Stomach (tissue), 9 donors: Measurements from ENCODE around the gene KDM4B. TPM values are rescaled to one million over a fixed set of nuclear protein-coding genes. Genes with fewer than 3 reads are reported as not detected.

Experiments
- DNase-seq, 2 donors: peaks; one replicate each; pipeline versions ENCODE4 v3.0.0 to v3.0.0-alpha.2; 2013 to 2019
- H3K27ac ChIP-seq, 5 donors: fragments of 200-600 bp in 4 of 5; sonication (generic) in 4 of 5; one replicate each; pipeline ENCODE4 v1.5.1; 2013 to 2019; ENCODE audit warnings: mild to moderate bottlenecking in 1 of 5, moderate library complexity in 1 of 5
- H3K27me3 ChIP-seq, 3 donors: fragments of 200-600 bp; sonication (generic); one replicate each; pipeline ENCODE4 v1.5.1; 2017 to 2019; ENCODE audit warnings: mixed run types in 1 of 3
- H3K36me3 ChIP-seq, 4 donors: fragments of 200-600 bp; sonication (generic); 1 replicate in 3 of 4; 2 replicates in 1 of 4; pipeline ENCODE4 v1.5.1; 2016 to 2019
- H3K4me1 ChIP-seq, 4 donors: fragments of 200-600 bp; sonication (generic); one replicate each; pipeline ENCODE4 v1.5.1; 2016 to 2019
- H3K4me3 ChIP-seq, 4 donors: fragments of 200-600 bp; sonication (generic) in 3 of 4; one replicate each; pipeline ENCODE4 v1.5.1; 2016 to 2019; ENCODE audit warnings: mild to moderate bottlenecking in 1 of 4
- H3K9me3 ChIP-seq, 4 donors: fragments of 200-600 bp; sonication (generic); one replicate each; pipeline ENCODE4 v1.5.1; 2016 to 2019
- EP300 ChIP-seq: sonication (generic); formaldehyde crosslinking; IDR thresholded peaks from one replicate; pipeline ENCODE4 v1.6.1; 2017; ENCODE audit warnings: antibody characterized with exemption
- POLR2A ChIP-seq, 4 donors: fragments of 450-650 bp; IDR thresholded peaks; one replicate each; pipeline ENCODE4 v1.6.1; 2016; ENCODE audit warnings: antibody characterized with exemption in 4 of 4, control low read depth in 2 of 4, mild to moderate bottlenecking in 1 of 4, moderate library complexity in 1 of 4
- POLR2AphosphoS5 ChIP-seq, 3 donors: sonication (generic); formaldehyde crosslinking; IDR thresholded peaks; one replicate each; pipeline ENCODE4 v1.6.1; 2016; ENCODE audit warnings: antibody characterized with exemption in 3 of 3
- WGBS, 5 donors: extraction: QIAGEN DNeasy Blood & Tissue Kit in 3 of 5; methylation state at CpG; one replicate each; pipeline versions ENCODE4 v1.1.5 to v1.1.7; 2013 to 2018; 5-methylcytosine and 5-hydroxymethylcytosine counted together
- intact Hi-C: fragments of 100-400 bp; cut with DNase I; formaldehyde crosslinking; loops from one replicate; pipeline ENCODE4 v1.15.1; 2023; ENCODE audit warnings: low total_unique reads
- polyA plus RNA-seq, 3 donors: library from polyadenylated mRNA; stranded (reverse); fragments of 200-250 nt; gene quantifications; one replicate each; pipeline ENCODE4 v1.2.3, GENCODE V29; 2013
- total RNA-seq, 5 donors: library from RNA; depleted of rRNA; stranded (reverse); fragments of >200 nt; gene quantifications; one replicate each; pipeline versions ENCODE4 v1.1.0 to v1.2.3, GENCODE V29; 2014 to 2016
- TF ChIP-seq, protein P1 (sequence below), 7 experiments: fragments of 450-650 bp in 4 of 7; fragments of 200-600 bp in 3 of 7; sonication (generic) in 3 of 7; IDR thresholded peaks; one replicate each; pipeline ENCODE4 v1.5.1; 2016 to 2019; ENCODE audit warnings: antibody characterized with exemption in 7 of 7, control low read depth in 2 of 7, mild to moderate bottlenecking in 1 of 7
- donor health status: healthy with polysubstance abuse.
- donor health status: Bipolar disorder and iron deficiency.
- donor health status: healthy.

KDM4B gene
- total and polyA plus RNA-seq, 8 donors, result 5.2 to 202 (median 29.4) TPM

GRCh38 chr19:5049561-5049960 lies 80.6 kb downstream of the KDM4B start:
- Histone ChIP-seq H3K4me3 (no peak overlapping the region), H3K36me3 (peaks cover 18 to 87% (median 58%) of the 10 kb centered on the region in 4 donors), H3K9me3 (no peaks in the 10 kb centered on the region), H3K4me1 (peaks cover 37 to 47% (median 44%) of the 10 kb centered on the region in 4 donors), H3K27me3 (no peaks in the 10 kb centered on the region), H3K27ac (no peak overlapping the region)
- no peak for DNase-seq
- WGBS, 5 donors, result 74 to 93% (median 85%) methylated on average over 2 to 9 of the region's 9 CpGs
- TF ChIP-seq POLR2A (IDR thresholded peaks at IDR 0.05), result no peak
- no peak for TF ChIP-seq POLR2AphosphoS5 (IDR thresholded peaks at IDR 0.05)
- TF ChIP-seq, protein P1, sequence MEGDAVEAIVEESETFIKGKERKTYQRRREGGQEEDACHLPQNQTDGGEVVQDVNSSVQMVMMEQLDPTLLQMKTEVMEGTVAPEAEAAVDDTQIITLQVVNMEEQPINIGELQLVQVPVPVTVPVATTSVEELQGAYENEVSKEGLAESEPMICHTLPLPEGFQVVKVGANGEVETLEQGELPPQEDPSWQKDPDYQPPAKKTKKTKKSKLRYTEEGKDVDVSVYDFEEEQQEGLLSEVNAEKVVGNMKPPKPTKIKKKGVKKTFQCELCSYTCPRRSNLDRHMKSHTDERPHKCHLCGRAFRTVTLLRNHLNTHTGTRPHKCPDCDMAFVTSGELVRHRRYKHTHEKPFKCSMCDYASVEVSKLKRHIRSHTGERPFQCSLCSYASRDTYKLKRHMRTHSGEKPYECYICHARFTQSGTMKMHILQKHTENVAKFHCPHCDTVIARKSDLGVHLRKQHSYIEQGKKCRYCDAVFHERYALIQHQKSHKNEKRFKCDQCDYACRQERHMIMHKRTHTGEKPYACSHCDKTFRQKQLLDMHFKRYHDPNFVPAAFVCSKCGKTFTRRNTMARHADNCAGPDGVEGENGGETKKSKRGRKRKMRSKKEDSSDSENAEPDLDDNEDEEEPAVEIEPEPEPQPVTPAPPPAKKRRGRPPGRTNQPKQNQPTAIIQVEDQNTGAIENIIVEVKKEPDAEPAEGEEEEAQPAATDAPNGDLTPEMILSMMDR (IDR thresholded peaks at IDR 0.05), result no peak
- no peak for TF ChIP-seq EP300
- intact Hi-C loops, result no loop called here

DNA sequence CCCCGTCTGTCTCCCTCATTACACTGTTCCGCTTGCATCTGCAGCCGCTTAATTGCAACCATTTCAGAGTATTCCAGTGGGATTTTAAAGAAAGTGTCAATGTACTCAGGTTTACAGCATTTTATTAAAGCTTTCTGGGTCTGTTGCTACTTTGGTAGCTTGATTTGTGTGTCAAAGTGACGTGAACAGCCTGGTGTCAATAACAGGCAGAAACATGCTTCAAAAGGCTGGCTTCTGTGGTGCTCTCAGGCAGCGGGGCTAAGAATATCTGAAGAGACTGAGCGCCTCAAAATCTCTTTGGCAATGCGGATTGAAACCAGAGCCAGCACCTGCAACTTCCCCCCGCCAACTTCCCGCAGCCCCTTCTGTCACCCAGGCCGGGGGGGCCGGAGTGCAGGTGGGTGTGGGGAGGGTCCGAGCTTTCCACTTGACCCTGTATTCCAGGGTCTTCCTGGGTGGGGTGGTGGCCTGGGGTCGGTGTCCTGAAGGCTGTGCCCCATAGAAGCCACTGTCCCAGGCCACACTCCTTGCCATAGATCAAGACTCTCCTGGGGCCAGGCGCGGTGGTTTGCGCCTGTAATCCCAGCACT lies 81.2 kb downstream of the KDM4B start:
- intact Hi-C loops, result no loop called here
- no peak for DNase-seq
- Histone ChIP-seq H3K27me3 (no peaks in the 10 kb centered on the region), H3K27ac (no peak overlapping the region), H3K4me1 (peaks cover 37 to 45% (median 43%) of the 10 kb centered on the region in 4 donors), H3K9me3 (no peaks in the 10 kb centered on the region), H3K36me3 (peaks cover 20 to 87% (median 62%) of the 10 kb centered on the region in 4 donors), H3K4me3 (no peak overlapping the region)
- TF ChIP-seq POLR2A (IDR thresholded peaks at IDR 0.05), result no peak
- no peak for TF ChIP-seq POLR2AphosphoS5 (IDR thresholded peaks at IDR 0.05)
- no peak for TF ChIP-seq EP300
- TF ChIP-seq, protein P1 (IDR thresholded peaks at IDR 0.05), result no peak
- WGBS, 5 donors, result 91 to 94% (median 92%) methylated on average over 11 to 16 of the region's 16 CpGs

DNA sequence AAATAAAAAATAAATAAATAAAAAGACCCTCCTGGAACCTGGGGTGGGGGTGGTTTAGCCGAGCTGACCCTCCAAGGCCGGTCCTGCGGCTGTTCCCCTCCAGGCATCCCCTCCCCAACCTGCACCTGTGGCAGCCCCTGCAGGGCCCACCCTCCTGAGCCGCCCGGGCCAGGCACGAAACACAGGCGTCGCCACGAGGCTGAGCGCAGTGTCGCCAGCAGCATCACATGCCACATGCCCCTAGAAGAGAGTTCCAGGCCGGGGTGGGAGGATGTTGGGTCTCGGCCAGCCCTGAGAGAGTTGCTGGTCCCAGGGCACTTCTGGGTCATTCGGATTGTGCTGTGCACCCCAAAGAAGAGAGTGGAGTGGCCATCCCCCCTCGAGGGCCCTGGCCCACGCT lies 82.0 kb downstream of the KDM4B start:
- Histone ChIP-seq H3K9me3 (no peaks in the 10 kb centered on the region), H3K4me3 (no peak overlapping the region), H3K27ac (no peak overlapping the region), H3K36me3 (peaks cover 20 to 90% (median 67%) of the 10 kb centered on the region in 4 donors), H3K4me1 (peaks cover 31 to 38% (median 36%) of the 10 kb centered on the region in 4 donors), H3K27me3 (no peaks in the 10 kb centered on the region)
- 86 to 97% (median 93%) methylated on average over 16 of the region's 16 CpGs for WGBS, 5 donors
- DNase-seq, result no peak
- TF ChIP-seq, protein P1 (IDR thresholded peaks at IDR 0.05), result no peak
- TF ChIP-seq EP300 (no peak), POLR2AphosphoS5 (IDR thresholded peaks at IDR 0.05) (no peak), POLR2A (IDR thresholded peaks at IDR 0.05) (no peak)
- intact Hi-C loops, result no loop called here

DNA sequence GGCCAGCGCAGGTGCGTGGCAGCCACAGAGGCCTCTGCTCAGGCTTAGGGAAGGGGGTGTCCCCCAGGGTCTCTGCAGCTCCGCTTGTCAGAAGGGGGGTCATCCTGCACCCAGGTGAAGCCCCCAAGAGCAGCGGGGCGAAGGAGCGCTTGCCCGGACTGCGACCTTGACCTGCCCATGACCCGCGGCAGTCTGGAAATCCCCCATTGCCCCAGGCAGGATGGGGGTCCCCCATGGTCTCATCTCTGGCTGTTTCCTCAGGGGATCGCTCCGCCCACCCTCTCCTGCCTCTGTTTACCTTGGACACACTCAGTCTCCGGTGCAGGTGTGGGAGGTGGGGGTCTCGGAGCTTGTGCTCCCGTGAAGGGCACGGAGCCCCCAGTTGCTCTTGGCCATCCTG lies 82.7 kb downstream of the KDM4B start:
- intact Hi-C loops, result no loop called here
- H3K4me1 ChIP-seq, result peaks cover 25 to 30% (median 29%) of the 10 kb centered on the region in 4 donors
- TF ChIP-seq POLR2A (IDR thresholded peaks at IDR 0.05), result no peak
- DNase-seq, result no peak
- no peak overlapping the region for H3K27ac ChIP-seq
- H3K36me3 ChIP-seq, result peaks cover 20 to 84% (median 68%) of the 10 kb centered on the region in 4 donors
- H3K27me3 ChIP-seq, result no peaks in the 10 kb centered on the region
- no peaks in the 10 kb centered on the region for H3K9me3 ChIP-seq
- 81 to 96% (median 93%) methylated on average over 13 to 16 of the region's 16 CpGs for WGBS, 5 donors
- H3K4me3 ChIP-seq, result no peak overlapping the region

DNA sequence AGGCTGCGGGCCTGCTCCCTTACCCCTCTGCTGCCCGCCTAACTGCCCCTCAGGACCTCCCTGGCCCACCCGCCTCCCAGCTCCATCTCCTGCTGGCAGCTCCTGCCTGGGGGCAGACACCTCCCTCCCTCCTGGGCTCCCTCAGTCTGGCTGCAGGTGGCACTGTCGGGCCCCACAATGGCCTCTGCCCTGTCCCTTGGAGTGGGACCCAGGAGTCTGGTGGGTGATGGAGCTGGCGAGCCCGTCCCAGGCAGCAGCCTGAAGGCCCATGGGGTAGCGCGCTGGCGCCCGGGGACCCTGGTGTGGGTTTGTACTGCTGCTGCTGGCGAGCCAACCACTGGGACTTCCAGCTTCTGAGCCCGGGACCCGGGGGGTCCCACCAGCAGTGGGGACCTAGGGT lies 83.6 kb downstream of the KDM4B start:
- H3K36me3 ChIP-seq, result peaks cover 18 to 84% (median 69%) of the 10 kb centered on the region in 4 donors
- no peak for DNase-seq
- 88 to 99% (median 96%) methylated on average over 6 to 13 of the region's 13 CpGs for whole genome bisulfite sequencing, 5 donors
- H3K27me3 ChIP-seq, result no peaks in the 10 kb centered on the region
- H3K4me1 ChIP-seq, result peaks cover 17 to 22% (median 20%) of the 10 kb centered on the region in 4 donors
- H3K27ac ChIP-seq, result no peak overlapping the region
- no peak overlapping the region for H3K4me3 ChIP-seq
- intact Hi-C loops, result no loop called here
- no peaks in the 10 kb centered on the region for H3K9me3 ChIP-seq
- TF ChIP-seq POLR2AphosphoS5 (IDR thresholded peaks at IDR 0.05), result no peak
- no peak for TF ChIP-seq EP300
- no peak for TF ChIP-seq POLR2A (IDR thresholded peaks at IDR 0.05)
- TF ChIP-seq, protein P1 (IDR thresholded peaks at IDR 0.05), result no peak
